Measurements from ENCODE around the gene TRAFD1. TPM values are rescaled to one million over a fixed set of nuclear protein-coding genes. Genes with fewer than 3 reads are reported as not detected.

TRAFD1 gene
- total and polyA plus RNA-seq, 2 experiments from 2014 or later, result 17.4 to 30.4 TPM

DNA sequence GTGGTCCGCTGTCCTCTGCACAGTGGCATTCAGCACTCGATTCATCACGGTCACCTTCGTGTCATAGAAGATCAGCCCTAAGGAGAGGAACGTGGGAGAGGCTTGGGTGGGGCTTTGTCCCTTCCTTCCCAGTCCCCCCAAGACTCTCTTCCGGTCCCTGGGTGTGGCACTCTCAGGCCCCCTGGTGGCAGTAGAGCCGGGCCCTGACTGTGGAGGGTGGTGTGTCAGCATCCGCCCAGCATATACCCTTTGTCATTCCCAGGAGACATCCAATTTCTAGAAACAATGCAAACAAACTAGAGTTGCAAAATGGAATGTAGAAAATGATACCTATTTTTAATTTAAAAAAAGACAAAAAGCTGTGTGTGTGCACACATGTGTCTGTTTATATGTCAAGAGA, 45.0 kb downstream of the TRAFD1 start:
- peak; percentile 60 for DNase-seq (ENCODE audit: low spot score)
- no peak overlapping the region for H3K4me3 ChIP-seq
- Mint-ChIP-seq H3K36me3 (ENCODE audit: low read depth) (peaks cover 17% of the 10 kb centered on the region), H3K27ac (peak overlapping the region; percentile 74), H3K4me3 (no peak overlapping the region), H3K9me3 (no peaks in the 10 kb centered on the region), H3K27me3 (ENCODE audit: insufficient read depth, low read depth, poor library complexity) (peaks cover 12% of the 10 kb centered on the region), H3K4me1 (peaks cover 3% of the 10 kb centered on the region; the same call in 1 of the 3 replicates)
- TF ChIP-seq EZH2phosphoT487 (IDR thresholded peaks at IDR 0.05; ENCODE audit: unreplicated experiment), result no peak
- TF ChIP-seq, protein P1, sequence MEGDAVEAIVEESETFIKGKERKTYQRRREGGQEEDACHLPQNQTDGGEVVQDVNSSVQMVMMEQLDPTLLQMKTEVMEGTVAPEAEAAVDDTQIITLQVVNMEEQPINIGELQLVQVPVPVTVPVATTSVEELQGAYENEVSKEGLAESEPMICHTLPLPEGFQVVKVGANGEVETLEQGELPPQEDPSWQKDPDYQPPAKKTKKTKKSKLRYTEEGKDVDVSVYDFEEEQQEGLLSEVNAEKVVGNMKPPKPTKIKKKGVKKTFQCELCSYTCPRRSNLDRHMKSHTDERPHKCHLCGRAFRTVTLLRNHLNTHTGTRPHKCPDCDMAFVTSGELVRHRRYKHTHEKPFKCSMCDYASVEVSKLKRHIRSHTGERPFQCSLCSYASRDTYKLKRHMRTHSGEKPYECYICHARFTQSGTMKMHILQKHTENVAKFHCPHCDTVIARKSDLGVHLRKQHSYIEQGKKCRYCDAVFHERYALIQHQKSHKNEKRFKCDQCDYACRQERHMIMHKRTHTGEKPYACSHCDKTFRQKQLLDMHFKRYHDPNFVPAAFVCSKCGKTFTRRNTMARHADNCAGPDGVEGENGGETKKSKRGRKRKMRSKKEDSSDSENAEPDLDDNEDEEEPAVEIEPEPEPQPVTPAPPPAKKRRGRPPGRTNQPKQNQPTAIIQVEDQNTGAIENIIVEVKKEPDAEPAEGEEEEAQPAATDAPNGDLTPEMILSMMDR (conservative IDR thresholded peaks at IDR 0.05; ENCODE audit: low read depth in 2 of 2), result peak; percentile 55 to 66
- H3F3A ChIP-seq (replicated peaks; ENCODE audit: low read depth), result no peaks in the 10 kb centered on the region
- no peaks in the 10 kb centered on the region; the same call in 1 of the 2 replicates for H3K36me3 ChIP-seq (ENCODE audit: insufficient read depth)
- no peak overlapping the region for H3K27ac ChIP-seq (ENCODE audit: low read depth)
- H3K79me2 ChIP-seq (replicated peaks; ENCODE audit: insufficient read depth), result no peaks in the 10 kb centered on the region
- no peaks in the 10 kb centered on the region for H3K4me1 ChIP-seq (ENCODE audit: insufficient read depth)
- no peaks in the 10 kb centered on the region for H3K9me2 ChIP-seq (ENCODE audit: insufficient read depth)
- H2AFZ ChIP-seq, result no peak overlapping the region
- no peak overlapping the region for H3K4me2 ChIP-seq
- H4K20me1 ChIP-seq (replicated peaks; ENCODE audit: insufficient read depth), result no peaks in the 10 kb centered on the region
- ATAC-seq, result peak; percentile 75
- H3K27me3 ChIP-seq (ENCODE audit: insufficient read depth), result no peaks in the 10 kb centered on the region

GRCh38 chr12:112170971-112171596, 45.7 kb downstream of the TRAFD1 start:
- no peaks in the 10 kb centered on the region for H3K9me2 ChIP-seq (ENCODE audit: insufficient read depth)
- H4K20me1 ChIP-seq (replicated peaks; ENCODE audit: insufficient read depth), result no peaks in the 10 kb centered on the region
- H3K27me3 ChIP-seq (ENCODE audit: insufficient read depth), result no peaks in the 10 kb centered on the region
- Mint-ChIP-seq H3K36me3 (ENCODE audit: low read depth) (peaks cover 24% of the 10 kb centered on the region), H3K4me1 (peaks cover 3% of the 10 kb centered on the region; the same call in 1 of the 3 replicates), H3K9me3 (no peaks in the 10 kb centered on the region), H3K27ac (no peak overlapping the region), H3K27me3 (ENCODE audit: insufficient read depth, low read depth, poor library complexity) (peaks cover 12% of the 10 kb centered on the region), H3K4me3 (no peak overlapping the region)
- H3K4me2 ChIP-seq, result no peak overlapping the region
- DNase-seq (ENCODE audit: low spot score) (no peak), ATAC-seq (no peak)
- no peaks in the 10 kb centered on the region for H3K79me2 ChIP-seq (replicated peaks; ENCODE audit: insufficient read depth)
- no peaks in the 10 kb centered on the region for H3K4me1 ChIP-seq (ENCODE audit: insufficient read depth)
- no peak overlapping the region for H3K27ac ChIP-seq (ENCODE audit: low read depth)
- H2AFZ ChIP-seq, result no peak overlapping the region
- peaks cover 2% of the 10 kb centered on the region for H3K36me3 ChIP-seq (ENCODE audit: insufficient read depth)
- no peak overlapping the region for H3K4me3 ChIP-seq
- no peaks in the 10 kb centered on the region for H3F3A ChIP-seq (replicated peaks; ENCODE audit: low read depth)
- TF ChIP-seq NANOG (IDR thresholded peaks at IDR 0.05; ENCODE audit: borderline replicate concordance), result no peak
- TF ChIP-seq STAT1 (IDR thresholded peaks at IDR 0.05; ENCODE audit: unreplicated experiment), result no peak
- no peak for TF ChIP-seq JUNB (IDR thresholded peaks at IDR 0.05; ENCODE audit: unreplicated experiment)
- TF ChIP-seq ZNF462 (CRISPR knock-in tag; IDR thresholded peaks at IDR 0.05), result no peak
- no peak for TF ChIP-seq ZNF114 (CRISPR knock-in tag; IDR thresholded peaks at IDR 0.05)
- no peak for TF ChIP-seq CREB1 (CRISPR knock-in tag; IDR thresholded peaks at IDR 0.05; ENCODE audit: low read depth)
- no peak for TF ChIP-seq ETS1 (IDR thresholded peaks at IDR 0.05)
- no peak for TF ChIP-seq EZH2phosphoT487 (IDR thresholded peaks at IDR 0.05; ENCODE audit: unreplicated experiment)
